ENCODE results near the gene MYZAP. TPM values are rescaled to one million over a fixed set of nuclear protein-coding genes. Genes with fewer than 3 reads are reported as not detected.

MYZAP gene
- total RNA-seq, 2 donors from 2014 or later: 0.22 to 0.33 TPM

GRCh38 chr15:57624730-57625129 lies 33.0 kb downstream of the MYZAP start:
- H3K4me1 ChIP-seq (ENCODE audit: control insufficient read depth, insufficient read depth, low read length): no peaks in the 10 kb centered on the region
- no peaks in the 10 kb centered on the region for H3K27me3 ChIP-seq (ENCODE audit: control insufficient read depth, insufficient read depth, low read length, poor library complexity, severe bottlenecking)
- WGBS, 2 experiments (ENCODE audit: insufficient coverage in 1 of 2, insufficient read length in 1 of 2): 77 to 95% methylated on average over 3 to 4 of the region's 4 CpGs

GRCh38 chr15:57625703-57626448 lies 34.2 kb downstream of the MYZAP start:
- Mint-ChIP-seq H3K4me3 (no peak overlapping the region), H3K9me3 (no peaks in the 10 kb centered on the region), H3K27me3 (ENCODE audit: insufficient read depth) (no peaks in the 10 kb centered on the region), H3K27ac (no peak overlapping the region), H3K4me1 (peaks cover 11% of the 10 kb centered on the region), H3K36me3 (ENCODE audit: low read depth) (no peaks in the 10 kb centered on the region)
- H3K9ac ChIP-seq (ENCODE audit: extremely low read depth, low read length, poor library complexity, severe bottlenecking): no peak overlapping the region
- no peaks in the 10 kb centered on the region for H3K9me3 ChIP-seq (ENCODE audit: control insufficient read depth, low read length)
- TF ChIP-seq CTCF (conservative IDR thresholded peaks at IDR 0.05): no peak
- H3K27me3 ChIP-seq (ENCODE audit: control insufficient read depth, insufficient read depth, low read length, poor library complexity, severe bottlenecking): no peaks in the 10 kb centered on the region
- WGBS, 2 experiments (ENCODE audit: insufficient coverage in 1 of 2, insufficient read length in 1 of 2): 74 to 85% methylated on average over 4 to 10 of the region's 10 CpGs
- H3K27ac ChIP-seq (ENCODE audit: low read depth, low read length): no peak overlapping the region
- DNase-seq: no peak
- no peaks in the 10 kb centered on the region for H3K36me3 ChIP-seq (ENCODE audit: control insufficient read depth, insufficient read depth, low read length)
- H3K4me1 ChIP-seq (ENCODE audit: control insufficient read depth, insufficient read depth, low read length): no peaks in the 10 kb centered on the region
- no peak overlapping the region for H3K4me3 ChIP-seq (ENCODE audit: low read length)

More at GRCh38 chr15:57624730-57625129, 33.0 kb downstream of the MYZAP start:
- Mint-ChIP-seq H3K27ac (no peak overlapping the region), H3K36me3 (ENCODE audit: low read depth) (no peaks in the 10 kb centered on the region), H3K4me3 (no peak overlapping the region), H3K4me1 (peaks cover 11% of the 10 kb centered on the region), H3K9me3 (no peaks in the 10 kb centered on the region), H3K27me3 (ENCODE audit: insufficient read depth) (no peaks in the 10 kb centered on the region)
- DNase-seq: no peak
- no peak for TF ChIP-seq CTCF (conservative IDR thresholded peaks at IDR 0.05)
- Histone ChIP-seq H3K4me3 (ENCODE audit: low read length) (no peak overlapping the region), H3K36me3 (ENCODE audit: control insufficient read depth, insufficient read depth, low read length) (no peaks in the 10 kb centered on the region), H3K27ac (ENCODE audit: low read depth, low read length) (no peak overlapping the region), H3K9ac (ENCODE audit: extremely low read depth, low read length, poor library complexity, severe bottlenecking) (no peak overlapping the region), H3K9me3 (ENCODE audit: control insufficient read depth, low read length) (no peaks in the 10 kb centered on the region)

GRCh38 chr15:57626713-57627440 lies 35.2 kb downstream of the MYZAP start:
- H3K36me3 ChIP-seq (ENCODE audit: control insufficient read depth, insufficient read depth, low read length): no peaks in the 10 kb centered on the region
- Mint-ChIP-seq H3K4me1 (peaks cover 11% of the 10 kb centered on the region), H3K36me3 (ENCODE audit: low read depth) (no peaks in the 10 kb centered on the region), H3K27ac (no peak overlapping the region), H3K27me3 (ENCODE audit: insufficient read depth) (no peaks in the 10 kb centered on the region), H3K9me3 (no peaks in the 10 kb centered on the region), H3K4me3 (no peak overlapping the region)
- H3K4me1 ChIP-seq (ENCODE audit: control insufficient read depth, insufficient read depth, low read length): no peaks in the 10 kb centered on the region
- DNase-seq: no peak
- no peak overlapping the region for H3K27ac ChIP-seq (ENCODE audit: low read depth, low read length)
- H3K9me3 ChIP-seq (ENCODE audit: control insufficient read depth, low read length): no peaks in the 10 kb centered on the region
- no peak overlapping the region for H3K9ac ChIP-seq (ENCODE audit: extremely low read depth, low read length, poor library complexity, severe bottlenecking)
- WGBS, 2 experiments (ENCODE audit: insufficient coverage in 1 of 2, insufficient read length in 1 of 2): 64 to 73% methylated on average over 5 to 7 of the region's 8 CpGs
- TF ChIP-seq CTCF (conservative IDR thresholded peaks at IDR 0.05): no peak
- H3K27me3 ChIP-seq (ENCODE audit: control insufficient read depth, insufficient read depth, low read length, poor library complexity, severe bottlenecking): no peaks in the 10 kb centered on the region
- no peak overlapping the region for H3K4me3 ChIP-seq (ENCODE audit: low read length)

Measured in endodermal cell (in vitro differentiated cells).